GM19463 (cell line): ENCODE measurements around the gene SNX9.
A peak's percentile ranks its signal among the peaks of the same experiment; 100 is the strongest.
"Not testable (repeated sequence)": the region's sequence is repeated elsewhere in the genome, so short reads cannot be mapped to it uniquely, and the experiment has no call there.

Experiments used
- ATAC-seq: cut with Tn5 transposase; IDR thresholded peaks from one replicate; pipeline ENCODE4 v1.9.1; 2021; ENCODE audit warnings: mild to moderate bottlenecking, moderate library complexity; ENCODE audit not compliant: unreplicated experiment

SNX9 gene

DNA sequence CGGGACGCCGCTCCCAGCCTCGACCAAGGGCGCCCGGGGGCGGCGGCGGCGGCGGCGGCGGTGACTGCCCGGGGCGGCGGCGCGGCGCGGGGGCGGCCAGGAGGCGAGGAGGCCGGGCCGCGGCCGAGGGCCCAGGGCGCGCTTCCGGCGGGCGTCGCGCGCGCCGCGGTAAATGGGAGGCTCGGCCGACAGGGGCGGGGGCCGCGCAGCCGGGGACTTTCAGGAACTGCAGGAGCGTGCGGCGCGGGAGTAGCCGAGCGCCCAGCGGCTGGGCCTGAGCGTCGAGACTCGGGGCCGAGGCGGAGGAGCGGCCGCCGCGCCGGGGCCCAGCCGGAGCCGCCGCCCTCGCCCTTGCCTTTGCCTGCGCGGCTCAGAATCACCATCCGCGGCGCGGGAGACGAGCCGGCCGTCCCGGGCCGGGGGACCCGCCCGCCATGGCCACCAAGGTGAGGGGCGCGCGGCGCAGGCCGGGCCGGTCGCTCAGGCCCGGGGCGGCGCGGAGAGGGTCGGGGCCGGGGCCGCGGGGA lies at the start of gene SNX9:
Gene SNX9 (plus strand): TSS at position 246 of the 527 bp plus-strand sequence. CDS start 189 bp downstream, at position 435.
- peak; percentile 70 for ATAC-seq

DNA sequence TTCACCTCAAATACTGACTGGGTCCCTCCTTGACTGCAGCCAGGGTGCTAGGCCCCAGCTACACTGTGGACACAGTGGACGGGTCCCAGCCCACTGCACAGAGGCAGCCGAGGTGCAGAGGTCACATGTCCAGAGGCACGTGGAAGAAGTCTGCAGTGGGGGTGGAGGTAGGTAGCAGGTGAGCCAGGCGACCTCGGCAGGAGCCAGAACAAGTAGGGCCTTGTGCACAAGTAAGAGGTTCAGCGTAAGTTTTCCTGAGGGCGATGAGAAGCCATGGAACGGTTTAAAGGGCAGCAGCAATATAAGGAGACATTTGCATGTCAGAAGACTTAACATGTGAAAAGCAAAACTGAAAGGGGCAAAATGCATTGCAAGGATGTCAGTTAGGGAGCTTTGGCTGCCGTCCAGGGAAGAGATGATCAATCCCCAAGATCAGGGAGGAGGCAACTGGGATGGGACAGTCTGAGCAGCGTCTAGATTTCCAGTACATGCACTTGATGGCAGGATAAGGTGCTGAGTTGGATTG lies 49.7 kb upstream of the SNX9 start:
- ATAC-seq, result no peak

DNA sequence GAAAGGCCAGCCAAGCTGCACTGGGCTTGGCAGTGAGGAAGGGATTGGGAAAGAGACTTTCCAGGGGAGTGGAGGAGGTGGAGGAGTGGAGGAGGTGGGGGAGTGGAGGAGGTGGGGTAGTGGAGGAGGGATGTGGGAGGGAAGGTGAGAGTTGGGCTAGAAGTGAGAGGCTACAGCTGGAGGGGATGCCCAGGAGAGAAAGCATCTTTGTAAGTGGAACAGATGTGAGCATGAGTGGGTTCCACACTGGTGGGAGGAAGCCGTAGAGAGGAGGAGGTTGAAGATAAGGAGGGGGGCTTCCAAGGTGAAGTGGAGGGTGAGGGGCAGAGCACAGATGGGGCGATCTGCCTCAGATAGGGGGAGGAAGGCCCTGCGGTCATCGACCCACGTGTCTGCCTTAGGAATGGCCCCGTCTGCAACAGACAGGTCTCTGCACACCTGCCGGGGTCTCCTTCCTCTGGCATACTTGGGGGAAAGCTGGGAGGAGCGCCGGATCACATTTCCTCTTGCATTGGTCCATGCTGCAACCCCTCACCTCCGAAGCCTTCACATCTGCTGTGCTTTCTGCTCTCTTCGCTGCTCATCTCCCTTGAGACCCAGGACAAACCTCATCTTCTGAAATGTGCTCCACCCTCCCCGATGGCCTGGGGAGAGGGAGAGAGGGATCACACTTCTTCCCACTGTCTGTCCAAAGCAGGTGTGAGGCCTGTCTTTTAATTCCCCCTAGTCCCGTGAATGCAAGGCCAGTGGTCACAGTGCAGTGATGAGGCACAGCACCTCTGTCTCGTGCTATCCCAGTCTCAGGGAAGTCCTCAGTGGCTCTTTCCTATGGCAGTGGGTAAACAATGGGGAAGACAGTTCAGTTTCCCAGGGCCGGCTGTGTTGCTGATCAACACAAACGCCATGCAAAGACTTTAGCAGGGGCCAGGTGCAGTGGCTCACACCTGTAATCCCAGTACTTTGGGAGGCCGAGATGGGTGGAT lies 48.6 kb upstream of the SNX9 start:
- ATAC-seq, result no peak

DNA sequence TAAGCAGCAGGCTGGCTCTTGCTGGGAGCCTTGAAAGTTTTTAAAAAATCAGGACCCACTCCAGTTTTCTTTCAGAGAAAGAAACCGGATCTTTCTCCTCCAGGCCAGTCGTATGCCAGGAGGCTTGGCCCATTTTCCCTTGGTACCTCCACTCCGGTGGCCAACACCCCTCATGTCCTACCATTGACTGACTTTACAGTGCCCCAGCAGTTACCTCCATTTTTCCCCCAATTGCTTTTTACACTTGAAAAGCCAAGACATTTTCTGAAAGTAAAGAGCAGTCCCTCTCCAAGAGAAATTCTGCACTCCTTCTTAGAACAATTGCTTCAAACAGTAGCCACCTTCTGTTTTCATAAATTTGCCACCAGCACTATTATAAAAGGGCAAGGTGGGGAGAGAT lies 47.7 kb upstream of the SNX9 start:
- ATAC-seq, result no peak

DNA sequence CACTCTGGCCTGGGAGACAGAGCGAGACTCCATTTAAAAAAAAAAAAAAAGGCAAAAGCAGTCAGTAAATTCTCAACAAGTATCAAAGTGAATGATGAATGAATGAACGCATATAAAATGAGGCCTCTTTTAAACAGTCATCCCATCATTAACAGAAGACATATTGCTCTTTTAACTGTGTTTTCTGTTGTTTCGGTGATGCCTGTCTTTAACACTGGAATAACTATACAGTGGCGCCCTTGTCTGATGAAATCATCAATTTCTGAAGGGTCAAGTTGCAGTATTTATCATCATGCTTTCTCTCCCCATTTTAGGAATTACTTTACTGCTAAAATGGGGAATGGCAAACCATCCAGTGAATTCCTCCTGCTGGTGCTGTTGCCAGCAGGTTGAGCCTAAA lies 45.7 kb upstream of the SNX9 start:
- no peak for ATAC-seq

DNA sequence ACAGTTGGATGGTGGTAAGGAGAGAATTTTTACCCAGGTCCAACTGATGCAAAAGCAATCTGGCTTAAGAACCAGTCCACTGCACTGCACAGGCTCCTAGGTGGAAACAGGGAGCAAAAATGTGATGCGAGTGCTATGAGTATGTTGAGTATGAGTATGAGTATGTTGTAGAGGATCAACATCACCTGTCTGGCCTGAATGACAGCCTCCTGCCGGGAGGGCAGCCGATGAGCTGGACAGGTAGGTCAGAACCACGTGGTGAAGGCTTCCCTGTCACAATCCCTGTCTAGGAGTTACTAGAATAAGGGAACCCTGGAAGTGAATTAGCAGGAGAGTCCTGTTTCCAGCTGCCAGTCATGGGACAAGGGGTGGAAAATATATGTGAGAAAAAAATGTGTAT lies 44.3 kb upstream of the SNX9 start:
- ATAC-seq, result no peak

DNA sequence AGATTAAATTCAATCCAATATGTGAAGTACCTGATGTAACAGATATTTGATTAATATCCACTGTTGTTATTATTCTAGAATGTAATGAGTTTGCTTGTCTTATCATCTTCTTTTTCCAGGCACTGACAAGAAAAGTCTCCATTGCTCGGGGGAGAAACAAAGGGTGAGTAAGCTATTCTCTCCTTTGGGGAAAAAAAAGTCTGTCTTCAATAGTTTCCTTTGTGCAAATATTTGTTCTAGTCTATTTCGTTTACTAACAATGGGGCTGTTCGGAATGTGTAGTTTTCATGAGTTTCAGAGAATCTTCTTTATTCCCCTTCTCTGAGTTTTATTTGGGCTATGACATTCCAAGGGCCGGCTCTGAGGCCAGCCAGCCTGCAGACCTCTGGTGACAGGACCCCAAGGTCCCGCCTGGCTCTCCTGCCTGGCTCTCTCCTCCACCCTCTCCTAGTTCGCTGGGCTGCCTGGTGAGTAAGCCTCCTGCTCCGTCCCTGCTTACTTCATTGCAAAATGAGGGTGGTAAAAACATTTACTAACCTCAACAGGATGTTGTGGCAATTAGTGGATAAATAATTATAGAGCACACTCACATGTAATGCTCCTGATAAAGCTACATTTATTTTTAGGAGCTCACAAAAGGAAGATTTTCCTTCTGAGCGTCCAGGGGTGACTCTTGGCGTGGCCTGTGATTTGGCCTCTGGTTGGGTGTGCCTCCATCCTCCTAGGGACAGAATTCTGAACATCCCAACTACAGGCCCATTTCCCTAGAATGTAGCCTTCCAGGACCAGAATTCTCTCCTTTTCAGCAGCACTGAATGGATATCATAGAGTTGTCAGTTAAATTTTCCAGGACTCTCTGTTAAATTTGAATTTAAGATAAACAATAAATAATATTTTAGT lies 43.1 kb upstream of the SNX9 start:
- no peak for ATAC-seq

DNA sequence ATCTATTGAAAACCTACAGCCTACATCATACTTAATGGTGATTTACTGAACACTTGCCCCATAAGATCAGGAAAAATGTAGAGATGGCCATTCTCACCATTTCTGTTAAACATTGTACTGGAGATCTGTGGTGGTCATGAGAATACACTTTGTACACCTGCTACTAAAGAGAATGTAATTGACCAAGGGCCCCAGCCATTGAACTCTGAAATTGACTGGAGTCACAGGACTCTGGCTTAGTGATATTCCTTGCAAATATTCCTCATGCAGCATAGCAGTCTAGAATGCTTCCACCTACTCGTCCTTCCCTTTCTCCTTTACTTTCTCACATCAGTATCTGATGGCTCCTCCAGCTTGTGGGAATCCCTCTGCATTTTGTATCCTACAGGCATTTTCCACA lies 37.4 kb upstream of the SNX9 start:
- no peak for ATAC-seq

DNA sequence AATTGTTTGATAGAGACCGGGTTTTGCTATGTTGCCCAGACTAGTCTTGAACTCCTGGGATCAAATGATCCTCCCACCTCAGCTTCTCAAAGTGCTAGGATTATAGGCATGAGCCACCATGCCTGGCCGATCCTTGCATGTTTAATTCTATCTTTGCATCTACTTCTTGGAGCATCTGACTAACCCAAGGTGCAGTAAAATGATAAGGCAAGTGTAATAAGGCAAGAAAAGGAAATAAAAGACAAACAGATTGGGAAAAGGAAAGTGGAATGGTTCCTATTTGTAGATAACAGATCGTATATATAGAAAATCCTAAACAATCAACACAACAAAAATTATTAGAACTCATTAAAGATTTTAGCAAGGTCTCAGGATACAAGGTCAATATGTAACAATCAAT lies 36.8 kb upstream of the SNX9 start:
- no peak for ATAC-seq

DNA sequence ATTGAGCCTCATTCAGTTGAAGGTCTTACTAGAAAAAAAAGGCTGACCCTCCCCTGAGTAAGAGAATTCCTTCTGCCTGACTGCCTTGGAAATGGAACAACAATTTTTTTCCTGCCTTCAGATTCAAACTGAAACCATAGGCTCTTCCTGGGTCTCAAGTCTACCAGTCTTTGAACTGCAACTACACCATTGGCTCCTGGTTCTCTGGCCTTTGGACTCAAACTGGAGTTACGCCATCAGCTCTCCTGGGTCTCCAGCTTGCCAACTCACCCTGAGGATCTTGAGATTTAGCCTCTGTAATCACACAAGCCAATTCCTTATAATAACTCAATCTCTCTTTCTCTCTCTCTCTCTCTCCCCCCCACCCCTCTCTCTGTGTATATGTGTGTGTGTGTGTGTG lies 36.0 kb upstream of the SNX9 start:
- ATAC-seq, result no peak

DNA sequence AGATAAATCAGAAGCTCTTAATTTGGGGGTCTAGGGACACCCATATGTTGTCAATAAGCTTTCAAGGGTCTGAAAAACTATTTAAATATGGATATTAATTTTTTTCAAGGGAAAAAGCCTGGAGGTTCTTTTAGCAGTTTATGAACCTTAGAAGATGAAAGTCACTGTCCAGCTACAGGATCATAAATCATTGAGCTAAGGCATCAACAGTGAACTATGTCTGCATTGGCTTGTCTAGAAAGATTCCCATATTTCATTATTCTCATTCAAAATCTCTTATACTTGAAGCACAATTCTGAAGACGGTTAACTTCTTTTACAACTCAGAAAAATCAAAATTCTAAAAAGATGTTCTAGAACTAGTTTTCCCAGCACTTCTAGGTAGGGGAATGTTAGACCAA lies 34.9 kb upstream of the SNX9 start:
- no peak for ATAC-seq

DNA sequence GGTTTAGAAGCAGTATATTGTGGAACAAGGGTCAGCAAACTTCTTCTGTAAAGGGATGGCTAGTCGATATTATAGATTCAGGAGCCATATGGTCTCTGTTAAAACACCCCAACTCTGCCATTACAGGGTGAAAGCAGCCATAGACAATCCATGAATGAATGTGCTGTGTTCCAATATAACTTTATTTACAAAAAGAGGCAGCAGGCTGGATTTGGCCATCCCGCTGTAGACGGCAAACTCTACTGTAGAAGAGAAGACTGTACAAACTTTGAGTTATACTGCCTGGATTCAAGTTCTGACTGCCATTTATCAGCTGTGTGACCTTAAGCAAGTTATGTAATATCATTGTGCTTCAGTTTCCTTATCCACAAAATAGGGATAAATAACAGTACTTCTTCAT lies 33.7 kb upstream of the SNX9 start:
- ATAC-seq, result no peak

DNA sequence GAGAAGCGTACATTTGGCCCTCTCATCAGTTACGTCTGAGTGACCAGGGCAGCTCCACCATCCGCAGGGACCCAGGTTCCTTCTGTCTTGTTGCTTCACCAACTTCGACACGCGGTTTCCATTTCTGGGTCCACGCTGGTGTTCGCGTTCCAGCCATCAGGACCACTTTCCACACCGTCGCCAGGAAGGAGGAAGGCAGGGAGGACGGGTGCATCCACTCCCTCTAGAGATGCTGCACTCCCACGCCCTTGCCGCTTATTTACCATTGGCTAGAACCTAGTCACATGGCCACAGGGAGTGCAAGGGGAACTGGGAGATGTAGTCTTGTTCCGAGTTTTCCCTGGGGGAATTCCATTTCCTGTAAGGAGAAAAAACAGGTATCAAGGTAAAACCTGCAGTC lies 33.2 kb upstream of the SNX9 start:
- no peak for ATAC-seq

DNA sequence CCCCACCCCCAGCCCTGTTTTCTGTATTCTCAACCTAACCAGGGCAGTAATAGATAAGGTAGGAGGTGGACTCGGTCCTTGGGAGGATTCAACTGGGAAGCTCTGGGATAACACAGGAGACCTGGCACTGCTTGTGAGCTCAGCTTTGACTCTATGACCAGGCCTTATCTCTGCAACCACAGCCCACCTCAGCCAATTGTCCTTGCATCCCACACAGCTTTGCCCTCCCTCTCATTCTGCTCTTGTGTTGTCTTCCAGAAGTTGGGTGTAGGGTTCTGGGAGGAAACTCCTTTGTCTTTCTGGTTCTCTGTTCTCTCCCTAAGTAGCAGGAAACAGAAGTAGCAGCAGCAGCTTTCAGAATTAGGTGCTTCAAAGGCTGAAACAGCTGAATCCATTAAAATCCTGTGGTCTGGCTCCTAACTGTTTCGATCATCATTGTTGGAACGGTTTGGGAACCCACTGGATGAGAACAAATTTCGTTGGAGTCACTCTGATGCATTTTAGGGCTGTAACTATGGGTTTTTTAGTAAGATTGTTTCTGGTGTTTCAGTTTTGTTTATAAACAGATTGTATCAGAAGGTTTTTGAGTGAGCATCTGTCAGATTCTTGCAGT lies 32.4 kb upstream of the SNX9 start:
- no peak for ATAC-seq

DNA sequence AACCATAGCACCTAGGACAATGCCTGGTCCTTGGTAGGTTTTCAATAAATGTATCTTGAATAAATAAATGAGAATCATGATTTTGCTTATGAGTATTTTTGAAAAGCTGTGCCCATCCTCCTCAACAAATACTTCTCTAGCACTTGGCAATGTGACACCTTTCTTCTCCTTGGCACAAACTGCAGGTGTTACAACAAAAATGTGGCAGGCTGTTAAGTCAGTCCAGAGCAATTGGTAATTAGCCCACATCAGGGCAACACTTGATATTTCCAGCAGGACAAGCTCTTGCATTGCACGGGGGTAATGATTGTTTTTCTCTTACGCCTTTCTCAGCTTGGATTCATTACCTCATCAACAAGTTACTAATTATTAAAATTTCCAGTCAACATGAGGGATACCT lies 31.6 kb upstream of the SNX9 start:
- no peak for ATAC-seq

DNA sequence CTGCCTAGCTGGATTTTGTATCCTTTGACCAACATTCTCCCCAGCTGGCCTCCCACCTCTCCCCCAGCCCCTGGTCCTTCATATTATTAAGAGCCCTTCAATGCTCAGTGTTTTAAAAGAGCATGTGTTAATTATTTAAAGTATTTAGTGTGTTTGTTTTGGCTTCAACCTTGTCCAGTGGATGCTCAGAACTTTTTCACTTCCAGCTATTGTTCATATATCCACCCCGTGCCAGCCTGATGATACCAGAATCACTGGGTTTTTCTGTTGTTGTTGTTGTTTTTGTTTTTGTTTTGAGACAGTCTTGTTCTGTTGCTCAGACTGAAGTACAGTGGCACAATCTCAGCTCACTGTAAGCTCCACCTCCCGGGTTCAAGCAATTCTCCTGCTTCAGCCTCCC lies 30.4 kb upstream of the SNX9 start:
- no peak for ATAC-seq

DNA sequence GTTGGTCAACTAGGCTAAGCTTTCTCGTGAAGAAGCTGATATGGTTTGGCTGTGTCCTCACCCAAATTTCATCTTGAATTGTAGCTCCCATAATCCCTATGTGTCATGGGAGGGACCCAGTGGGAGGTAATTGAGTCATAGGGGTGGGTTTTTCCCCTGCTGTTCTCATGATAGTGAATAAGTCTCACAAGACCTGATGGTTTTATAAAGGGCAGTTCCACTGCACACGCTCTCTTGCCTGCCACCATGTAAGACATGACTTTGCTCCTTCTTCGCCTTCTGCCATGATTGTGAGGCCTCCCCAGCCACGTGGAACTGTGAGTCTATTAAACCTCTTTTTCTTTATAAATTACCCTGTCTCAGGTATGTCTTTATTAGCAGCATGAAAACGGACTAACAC lies 29.0 kb upstream of the SNX9 start:
- not testable (repeated sequence) for ATAC-seq

DNA sequence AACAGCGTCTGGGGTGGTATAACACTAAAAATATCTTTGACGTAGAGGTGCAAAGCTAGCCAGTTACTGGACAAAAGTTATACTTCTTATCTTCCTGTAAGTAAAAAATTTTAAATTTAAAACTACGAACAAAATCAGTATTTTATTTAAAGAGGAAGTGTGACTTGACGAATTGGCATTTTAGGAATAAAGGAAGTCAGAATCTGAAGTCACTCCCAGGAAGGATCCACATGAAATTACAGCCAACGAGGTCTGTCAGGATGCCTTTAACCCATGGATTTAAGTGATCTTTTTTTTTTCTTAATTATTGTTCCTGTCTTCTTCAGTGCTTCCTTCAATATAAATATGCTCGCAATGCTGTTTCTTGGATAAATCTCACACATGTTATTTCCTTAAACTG lies 27.2 kb upstream of the SNX9 start:
- no peak for ATAC-seq

DNA sequence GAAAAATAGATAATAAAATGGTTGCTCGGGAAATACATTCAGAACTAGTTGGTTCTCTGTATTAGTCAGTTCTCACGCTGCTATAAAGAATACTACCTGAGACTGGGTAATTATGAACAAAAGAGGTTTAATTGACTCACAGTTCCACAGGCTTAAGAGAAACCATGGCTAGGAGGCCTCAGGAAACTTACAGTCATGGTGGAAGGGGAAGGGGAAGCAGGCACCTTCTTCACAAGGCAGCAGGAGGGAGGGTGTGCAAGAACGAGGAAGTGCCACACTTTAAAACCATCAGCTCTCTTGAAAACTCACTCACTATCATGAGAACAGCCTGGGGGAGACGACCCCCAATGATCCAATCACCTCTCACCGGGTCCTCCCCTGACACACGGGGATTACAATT lies 24.2 kb upstream of the SNX9 start:
- no peak for ATAC-seq

DNA sequence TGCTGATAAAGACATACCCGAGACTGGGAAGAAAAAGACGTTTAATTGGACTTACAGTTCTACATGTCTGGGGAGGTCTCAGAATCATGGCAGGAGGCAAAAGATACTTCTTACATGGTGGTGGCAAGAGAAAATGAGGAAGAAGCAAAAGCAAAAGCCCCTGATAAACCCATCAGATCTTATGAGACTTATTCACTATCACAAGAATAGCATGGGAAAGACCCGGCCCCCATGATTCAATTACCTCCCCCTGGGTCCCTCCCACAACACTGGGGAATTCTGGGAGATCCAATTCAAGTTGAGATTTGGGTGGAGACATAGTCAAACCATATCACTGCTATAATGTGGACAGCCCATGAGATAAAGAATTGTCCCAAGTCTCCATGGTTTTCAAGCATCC lies 23.5 kb upstream of the SNX9 start:
- ATAC-seq, result not testable (repeated sequence)
